ENCODE measurements around the gene HSD17B3.

HSD17B3 gene

DNA sequence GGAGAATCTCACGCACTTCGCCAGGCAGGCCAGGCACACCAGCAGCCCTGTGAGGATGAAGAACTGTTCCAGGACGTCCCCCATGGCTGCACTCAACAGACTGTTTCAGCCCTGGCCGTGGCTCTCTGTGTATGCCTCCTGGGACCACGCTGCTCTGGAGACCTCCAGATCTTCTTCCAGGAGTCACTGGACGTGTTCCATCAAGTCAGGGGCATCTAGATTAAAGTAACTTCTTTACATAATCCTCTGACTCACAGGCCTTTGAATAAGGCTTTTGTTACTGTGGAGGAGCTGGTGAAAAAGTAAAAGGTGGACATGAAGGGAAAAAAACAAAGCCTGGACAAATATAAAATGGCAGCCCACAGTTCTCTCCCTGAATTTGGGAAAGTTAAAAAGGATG, at the start of gene HSD17B3:
HSD17B3 (minus strand) TSS at position 156 of the 400 bp plus-strand sequence; CDS start at position 84, 72 bp downstream.
- no peak for TF ChIP-seq POLR2A (IDR thresholded peaks at IDR 0.05; ENCODE audit: extremely low read depth, insufficient read length)
- no peak for TF ChIP-seq MYC (IDR thresholded peaks at IDR 0.05; ENCODE audit: low read depth, low read length)
- TF ChIP-seq, protein P1, sequence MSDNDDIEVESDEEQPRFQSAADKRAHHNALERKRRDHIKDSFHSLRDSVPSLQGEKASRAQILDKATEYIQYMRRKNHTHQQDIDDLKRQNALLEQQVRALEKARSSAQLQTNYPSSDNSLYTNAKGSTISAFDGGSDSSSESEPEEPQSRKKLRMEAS (IDR thresholded peaks at IDR 0.05; ENCODE audit: low read depth, low read length) = no peak
- no peak within 1 kb of the TSS for H3K4me3 ChIP-seq (ENCODE audit: low read depth, low read length)
- DNase-seq (ENCODE audit: low read depth) = no peak

- H3K4me3 ChIP-seq (ENCODE audit: low read depth, low read length) = no peak overlapping the region
- DNase-seq (ENCODE audit: low read depth) = no peak
- TF ChIP-seq MYC (IDR thresholded peaks at IDR 0.05; ENCODE audit: low read depth, low read length) (no peak), POLR2A (IDR thresholded peaks at IDR 0.05; ENCODE audit: extremely low read depth, insufficient read length) (no peak), CTCF (IDR thresholded peaks at IDR 0.05; ENCODE audit: low read depth, low read length) (no peak)
- TF ChIP-seq, protein P1 (IDR thresholded peaks at IDR 0.05; ENCODE audit: low read depth, low read length) = no peak
Observed at GRCh38 chr9:96350866-96351265, 48.9 kb upstream of the HSD17B3 start.

- no peak for TF ChIP-seq CTCF (IDR thresholded peaks at IDR 0.05; ENCODE audit: low read depth, low read length)
- no peak for TF ChIP-seq MYC (IDR thresholded peaks at IDR 0.05; ENCODE audit: low read depth, low read length)
- TF ChIP-seq, protein P1 (IDR thresholded peaks at IDR 0.05; ENCODE audit: low read depth, low read length) = no peak
- H3K4me3 ChIP-seq (ENCODE audit: low read depth, low read length) = no peak overlapping the region
- no peak for DNase-seq (ENCODE audit: low read depth)
Observed at GRCh38 chr9:96348261-96348660, 46.3 kb upstream of the HSD17B3 start.

- TF ChIP-seq, protein P1 (IDR thresholded peaks at IDR 0.05; ENCODE audit: low read depth, low read length) = no peak
- TF ChIP-seq CTCF (IDR thresholded peaks at IDR 0.05; ENCODE audit: low read depth, low read length) = no peak
- no peak for TF ChIP-seq POLR2A (IDR thresholded peaks at IDR 0.05; ENCODE audit: extremely low read depth, insufficient read length)
- TF ChIP-seq MYC (IDR thresholded peaks at IDR 0.05; ENCODE audit: low read depth, low read length) = no peak
- no peak for DNase-seq (ENCODE audit: low read depth)
- H3K4me3 ChIP-seq (ENCODE audit: low read depth, low read length) = no peak overlapping the region
Observed at GRCh38 chr9:96345551-96345950, 43.6 kb upstream of the HSD17B3 start.

- TF ChIP-seq POLR2A (IDR thresholded peaks at IDR 0.05; ENCODE audit: extremely low read depth, insufficient read length) (no peak), CTCF (IDR thresholded peaks at IDR 0.05; ENCODE audit: low read depth, low read length) (no peak), MYC (IDR thresholded peaks at IDR 0.05; ENCODE audit: low read depth, low read length) (no peak)
- TF ChIP-seq, protein P1 (IDR thresholded peaks at IDR 0.05; ENCODE audit: low read depth, low read length) = no peak
- H3K4me3 ChIP-seq (ENCODE audit: low read depth, low read length) = no peak overlapping the region
- DNase-seq (ENCODE audit: low read depth) = peak; percentile 58
Observed at GRCh38 chr9:96344458-96345180, 42.6 kb upstream of the HSD17B3 start.

DNA sequence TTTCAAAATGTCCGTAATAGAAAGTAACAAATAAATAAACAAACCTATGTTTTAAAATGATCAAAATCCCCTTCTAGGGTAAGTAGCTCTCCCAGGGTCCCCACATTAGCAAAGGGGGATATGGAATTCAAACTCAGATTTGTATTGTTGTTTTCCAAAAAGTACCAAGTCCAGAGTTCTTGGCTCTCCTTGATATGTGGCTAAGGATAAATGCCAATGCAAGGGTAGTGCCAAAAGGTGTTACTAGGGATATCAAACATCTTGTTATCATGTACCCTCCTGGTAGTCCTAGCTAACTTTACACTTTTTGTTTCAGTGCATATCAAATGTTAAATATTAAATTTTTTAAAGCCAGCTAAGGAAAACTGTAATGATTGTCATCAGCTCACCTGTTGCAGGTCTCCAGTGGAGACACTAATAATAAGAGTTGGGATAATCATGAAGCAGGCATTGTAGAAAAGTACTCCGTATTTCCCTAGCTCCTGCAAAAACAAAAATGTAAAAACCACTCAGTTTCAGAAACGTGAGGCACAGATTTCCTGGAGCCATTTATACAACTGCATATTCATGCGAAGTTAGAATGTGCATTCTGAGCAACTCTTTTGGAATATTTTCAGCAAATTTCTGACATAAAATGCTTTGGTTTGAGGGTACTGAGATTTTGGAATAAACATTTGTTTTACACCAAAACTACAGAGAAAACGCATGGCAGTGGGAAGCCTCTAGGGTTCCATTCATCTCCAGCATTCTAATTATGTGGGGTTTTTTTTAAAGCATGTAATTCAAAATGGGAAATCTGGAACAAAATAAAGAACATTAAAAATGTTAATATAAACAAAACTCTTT, 41.8 kb upstream of the HSD17B3 start:
- no peak overlapping the region for H3K4me3 ChIP-seq (ENCODE audit: low read depth, low read length)
- TF ChIP-seq MYC (IDR thresholded peaks at IDR 0.05; ENCODE audit: low read depth, low read length) = no peak
- no peak for TF ChIP-seq POLR2A (IDR thresholded peaks at IDR 0.05; ENCODE audit: extremely low read depth, insufficient read length)
- TF ChIP-seq, protein P1 (IDR thresholded peaks at IDR 0.05; ENCODE audit: low read depth, low read length) = no peak
- no peak for TF ChIP-seq CTCF (IDR thresholded peaks at IDR 0.05; ENCODE audit: low read depth, low read length)

More for the DNA sequence above, 41.8 kb upstream of the HSD17B3 start:
- DNase-seq (ENCODE audit: low read depth) = no peak
